ENCODE measurements around the gene CABP7.
A peak's percentile ranks its signal among the peaks of the same experiment; 100 is the strongest.
"Not testable (repeated sequence)": the region's sequence is repeated elsewhere in the genome, so short reads cannot be mapped to it uniquely, and the experiment has no call there.

Gene CABP7

GRCh38 chr22:29750029-29750428 is 30.2 kb downstream of the CABP7 start:
- DNase-seq: no peak

- no peak for DNase-seq
Observed at GRCh38 chr22:29750559-29751538, 31.0 kb downstream of the CABP7 start.

- no peak for DNase-seq
Observed at GRCh38 chr22:29751669-29752068, 31.9 kb downstream of the CABP7 start.

- DNase-seq: no peak
Observed at GRCh38 chr22:29753808-29754657, 34.2 kb downstream of the CABP7 start.

- DNase-seq: not testable (repeated sequence)
Observed at GRCh38 chr22:29754658-29755395, 35.0 kb downstream of the CABP7 start.

- DNase-seq: no peak
Observed at GRCh38 chr22:29755889-29756288, 36.1 kb downstream of the CABP7 start.

GRCh38 chr22:29756341-29756740 is 36.5 kb downstream of the CABP7 start:
- DNase-seq: no peak

- no peak for DNase-seq
Observed at GRCh38 chr22:29757096-29757495, 37.3 kb downstream of the CABP7 start.

GRCh38 chr22:29758068-29758622 is 38.3 kb downstream of the CABP7 start:
- DNase-seq: no peak

GRCh38 chr22:29758959-29759358 is 39.2 kb downstream of the CABP7 start:
- DNase-seq: no peak

GRCh38 chr22:29762263-29762662 is 42.5 kb downstream of the CABP7 start:
- DNase-seq: peak; percentile 27

- DNase-seq: no peak
Observed at GRCh38 chr22:29765905-29766631, 46.3 kb downstream of the CABP7 start.

- peak; percentile 92 for DNase-seq
Observed at GRCh38 chr22:29766632-29767170, 46.9 kb downstream of the CABP7 start, which contains the start of gene ZMAT5. Gene ZMAT5, minus strand, starts transcription at chr22:29767007. Its CDS starts 18,463 bp downstream, at chr22:29748544.

- DNase-seq: peak; percentile 80
Observed at GRCh38 chr22:29767171-29768051, 47.6 kb downstream of the CABP7 start, which contains the start of gene UQCR10. Gene UQCR10, plus strand, starts transcription at chr22:29767369. Its CDS starts 30 bp downstream, at chr22:29767399.

- no peak for DNase-seq
Observed at GRCh38 chr22:29768052-29768693, 48.4 kb downstream of the CABP7 start.

GRCh38 chr22:29769723-29770321 is 50.0 kb downstream of the CABP7 start:
- no peak for DNase-seq

- DNase-seq: no peak
Observed at GRCh38 chr22:29772170-29772641, 52.4 kb downstream of the CABP7 start.

- DNase-seq: no peak
Observed at GRCh38 chr22:29773233-29773632, 53.4 kb downstream of the CABP7 start.

GRCh38 chr22:29780220-29780619 is 60.4 kb downstream of the CABP7 start:
- DNase-seq: no peak
